ENCODE data around the gene AP1S3.

GRCh38 chr2:223870840-223871611, 33.6 kb upstream of the AP1S3 start:
- TF ChIP-seq RARB (CRISPR knock-in tag; IDR thresholded peaks at IDR 0.05) (no peak), OSR1 (CRISPR knock-in tag; IDR thresholded peaks at IDR 0.05) (no peak), ZC3H10 (CRISPR knock-in tag; IDR thresholded peaks at IDR 0.05) (no peak), ZFP30 (CRISPR knock-in tag; IDR thresholded peaks at IDR 0.05) (no peak), TOX (CRISPR knock-in tag; IDR thresholded peaks at IDR 0.05; ENCODE audit: borderline replicate concordance) (no peak), ZNF8 (CRISPR knock-in tag; IDR thresholded peaks at IDR 0.05) (no peak), ZFP3 (CRISPR knock-in tag; IDR thresholded peaks at IDR 0.05) (no peak), CREB5 (CRISPR knock-in tag; IDR thresholded peaks at IDR 0.05; ENCODE audit: low read depth) (no peak), ZNF70 (CRISPR knock-in tag; IDR thresholded peaks at IDR 0.05) (no peak), ESRRG (CRISPR knock-in tag; IDR thresholded peaks at IDR 0.05) (no peak), ISL1 (CRISPR knock-in tag; IDR thresholded peaks at IDR 0.05) (no peak), PATZ1 (CRISPR knock-in tag; IDR thresholded peaks at IDR 0.05; ENCODE audit: borderline replicate concordance) (no peak)

Data from SK-N-SH treated with all-trans-retinoic acid at 6 μM for 48 hours (cell line).